WERI-Rb-1 (cell line): ENCODE measurements around the gene TIAL1.
"Not testable (repeated sequence)": the region's sequence is repeated elsewhere in the genome, so short reads cannot be mapped to it uniquely, and the experiment has no call there.

Experiments used
- DNase-seq: peaks from one replicate; pipeline ENCODE4 v3.0.0-alpha.2; 2020
- H3K27ac ChIP-seq: fragments of 250-450 bp; sonication (Bioruptor Pico); 2 replicates; pipeline ENCODE4 v1.5.1; 2020; ENCODE audit warnings: mild to moderate bottlenecking, moderate library complexity
- H3K27me3 ChIP-seq: fragments of 250-450 bp; sonication (Bioruptor Pico); 2 replicates; pipeline ENCODE4 v1.5.1; 2021; ENCODE audit warnings: mild to moderate bottlenecking, low read depth, moderate library complexity; ENCODE audit not compliant: insufficient read depth, severe bottlenecking
- H3K36me3 ChIP-seq: fragments of 250-450 bp; sonication (Bioruptor Pico); 2 replicates; pipeline ENCODE4 v1.5.1; 2020; ENCODE audit warnings: mild to moderate bottlenecking, moderate library complexity
- H3K4me3 ChIP-seq: 2 replicates; pipeline ENCODE4 v1.5.1; 2011; ENCODE audit warnings: low read depth, mild to moderate bottlenecking, control low read depth, low read length
- H3K9me3 ChIP-seq: fragments of 250-450 bp; sonication (Bioruptor Pico); 2 replicates; pipeline ENCODE4 v1.5.1; 2021; ENCODE audit warnings: mild to moderate bottlenecking, moderate library complexity; ENCODE audit not compliant: severe bottlenecking
- CTCF ChIP-seq: IDR thresholded peaks from 2 replicates; pipeline ENCODE4 v1.5.1; 2011; ENCODE audit warnings: low read depth, mild to moderate bottlenecking, control low read depth, inconsistent platforms, low read length

The TIAL1 gene

DNA sequence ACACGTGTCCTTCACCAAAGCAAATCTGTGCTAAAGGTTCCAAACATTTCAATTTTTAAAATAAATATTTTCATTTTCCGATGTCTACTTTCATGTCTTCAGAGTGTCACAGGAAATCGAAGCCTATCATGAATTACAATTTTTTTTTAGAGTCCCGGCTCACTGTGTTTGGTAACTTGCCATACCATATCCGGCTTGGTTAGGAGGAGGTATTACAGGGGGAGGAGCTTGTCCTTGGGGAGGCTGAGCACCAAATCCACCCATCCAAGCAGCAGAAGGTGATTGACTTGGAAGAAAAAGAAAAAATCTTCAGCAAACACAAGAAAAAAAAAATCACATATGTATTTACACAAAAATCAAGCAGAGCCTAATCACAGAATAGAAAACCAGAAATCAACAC, 21.3 kb downstream of the TIAL1 start:
- Histone ChIP-seq H3K27me3 (no peaks in the 10 kb centered on the region), H3K36me3 (peaks cover 56% of the 10 kb centered on the region), H3K9me3 (no peaks in the 10 kb centered on the region), H3K4me3 (no peak overlapping the region), H3K27ac (no peak overlapping the region)
- no peak for DNase-seq
- no peak for TF ChIP-seq CTCF

GRCh38 chr10:119567978-119568377, 28.8 kb downstream of the TIAL1 start:
- no peaks in the 10 kb centered on the region for H3K9me3 ChIP-seq
- H3K27me3 ChIP-seq = no peaks in the 10 kb centered on the region
- no peak overlapping the region for H3K4me3 ChIP-seq
- no peak for TF ChIP-seq CTCF
- DNase-seq = no peak
- no peak overlapping the region for H3K27ac ChIP-seq
- peaks cover 4% of the 10 kb centered on the region for H3K36me3 ChIP-seq

- H3K36me3 ChIP-seq = no peaks in the 10 kb centered on the region
- no peak for TF ChIP-seq CTCF
- no peaks in the 10 kb centered on the region for H3K9me3 ChIP-seq
- no peak overlapping the region for H3K27ac ChIP-seq
- H3K4me3 ChIP-seq = no peak overlapping the region
- H3K27me3 ChIP-seq = no peaks in the 10 kb centered on the region
- DNase-seq = no peak
These were observed 34.7 kb downstream of the TIAL1 start for GRCh38 chr10:119562097-119562496.

DNA sequence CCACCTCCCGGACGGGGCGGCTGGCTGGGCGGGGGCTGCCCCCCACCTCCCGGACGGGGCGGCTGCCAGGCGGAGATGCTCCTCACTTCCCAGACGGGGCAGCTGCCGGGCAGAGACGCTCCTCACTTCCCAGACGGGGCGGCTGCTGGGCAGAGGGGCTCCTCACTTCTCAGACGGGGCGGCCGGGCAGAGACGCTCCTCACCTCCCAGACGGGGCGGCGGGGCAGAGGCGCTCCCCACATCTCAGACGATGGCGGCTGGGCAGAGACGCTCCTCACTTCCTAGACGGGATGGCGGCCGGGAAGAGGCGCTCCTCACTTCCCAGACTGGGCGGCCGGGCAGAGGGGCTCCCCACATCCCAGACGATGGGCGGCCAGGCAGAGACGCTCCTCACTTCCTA, 37.3 kb downstream of the TIAL1 start:
- H3K4me3 ChIP-seq, DNase-seq, H3K36me3 ChIP-seq, H3K27ac ChIP-seq, H3K27me3 ChIP-seq, H3K9me3 ChIP-seq: not testable (repeated sequence)

GRCh38 chr10:119556081-119556480, 40.7 kb downstream of the TIAL1 start:
- not testable (repeated sequence) for H3K9me3 ChIP-seq, H3K4me3 ChIP-seq, DNase-seq, H3K27ac ChIP-seq, H3K36me3 ChIP-seq, H3K27me3 ChIP-seq

GRCh38 chr10:119555178-119555784, 41.5 kb downstream of the TIAL1 start:
- H3K27ac ChIP-seq = no peak overlapping the region
- no peak for TF ChIP-seq CTCF
- H3K27me3 ChIP-seq = no peaks in the 10 kb centered on the region
- H3K4me3 ChIP-seq = no peak overlapping the region
- no peaks in the 10 kb centered on the region for H3K9me3 ChIP-seq
- DNase-seq = no peak
- H3K36me3 ChIP-seq = no peaks in the 10 kb centered on the region

DNA sequence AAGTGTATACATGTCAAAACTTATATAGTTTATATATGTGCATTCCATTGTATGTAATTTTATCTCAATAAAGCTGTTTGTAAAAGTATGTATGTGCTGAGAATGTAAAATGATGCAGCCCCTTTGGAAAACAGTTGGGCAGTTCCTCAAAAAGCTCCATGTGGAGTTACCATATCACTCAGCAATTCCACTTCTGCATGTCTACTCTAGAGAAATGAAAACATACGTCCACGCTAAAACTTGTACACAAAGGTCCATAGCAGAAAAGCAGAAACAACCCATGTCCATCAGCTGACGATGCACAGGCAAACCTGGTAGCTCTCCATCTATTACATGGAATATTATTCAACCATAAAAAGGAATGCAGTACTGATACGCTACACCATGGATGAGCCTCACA, 45.9 kb downstream of the TIAL1 start:
- TF ChIP-seq CTCF = no peak
- H3K27ac ChIP-seq = no peak overlapping the region
- no peaks in the 10 kb centered on the region for H3K9me3 ChIP-seq
- no peak overlapping the region for H3K4me3 ChIP-seq
- no peaks in the 10 kb centered on the region for H3K27me3 ChIP-seq
- no peak for DNase-seq
- H3K36me3 ChIP-seq = no peaks in the 10 kb centered on the region
